Esophagus squamous epithelium (tissue), 4 donors: ENCODE results near the gene CLK4.

ENCODE experiments used
- POLR2A ChIP-seq, 4 donors: fragments of 450-650 bp; IDR thresholded peaks; one replicate each; pipeline ENCODE4 v1.6.1; 2017; ENCODE audit warnings: antibody characterized with exemption in 4 of 4, mild to moderate bottlenecking in 4 of 4, moderate library complexity in 3 of 4
- TF ChIP-seq, protein P1 (sequence below), 6 experiments: fragments of 450-650 bp in 4 of 6; fragments of 200-600 bp in 2 of 6; sonication (generic) in 2 of 6; IDR thresholded peaks; one replicate each; pipeline ENCODE4 v1.5.1; 2016 to 2019; ENCODE audit warnings: antibody characterized with exemption in 6 of 6, mild to moderate bottlenecking in 4 of 6, moderate library complexity in 4 of 6

DNA sequence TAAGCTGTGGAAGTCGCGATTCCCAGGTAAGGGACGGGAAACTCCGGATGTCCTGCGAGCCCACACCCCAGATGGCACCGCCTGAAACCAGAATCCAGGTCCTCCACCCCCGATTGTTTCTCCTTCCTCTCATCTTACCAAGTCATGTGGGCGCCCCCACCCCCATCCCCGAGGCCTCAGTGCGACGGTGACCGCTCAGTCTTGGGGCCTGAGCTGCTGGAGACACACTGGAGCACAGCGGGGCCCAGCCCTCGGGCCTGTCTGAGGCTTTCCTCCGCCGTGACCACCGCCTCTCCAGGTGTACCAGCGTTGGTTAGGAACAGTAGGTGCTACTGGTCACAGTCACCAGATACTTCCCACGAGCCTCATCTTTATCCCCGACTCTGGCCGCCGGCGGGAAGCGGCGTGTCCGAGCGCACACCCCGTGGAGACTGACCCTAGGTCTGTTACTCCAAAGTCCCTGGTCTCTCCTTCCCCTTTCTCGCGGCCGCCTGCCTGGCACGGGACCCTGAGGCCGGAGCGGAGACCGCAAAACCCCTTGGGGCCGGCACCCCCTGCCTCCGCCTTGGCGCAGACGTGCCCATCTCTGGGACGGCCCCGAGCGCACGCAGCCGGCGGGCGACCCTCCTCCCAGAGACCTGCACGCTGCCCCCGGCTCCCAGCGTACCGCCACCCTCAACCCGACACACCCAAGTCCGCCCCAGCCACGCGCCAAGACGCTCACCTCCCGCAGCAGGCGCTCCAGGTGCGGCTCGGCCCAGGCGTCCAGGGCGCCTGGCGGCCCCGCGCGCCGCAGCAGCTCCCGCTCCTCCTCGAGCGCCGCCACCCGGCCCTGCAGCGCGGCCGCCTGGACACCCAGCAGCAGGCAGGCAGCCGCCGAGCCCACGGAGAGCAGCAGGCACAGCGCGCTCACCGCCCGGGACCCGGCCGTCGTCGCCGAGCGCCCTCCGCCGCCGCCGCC is 37.4 kb downstream of the CLK4 start:
- no peak for TF ChIP-seq POLR2A (IDR thresholded peaks at IDR 0.05)
- TF ChIP-seq, protein P1, sequence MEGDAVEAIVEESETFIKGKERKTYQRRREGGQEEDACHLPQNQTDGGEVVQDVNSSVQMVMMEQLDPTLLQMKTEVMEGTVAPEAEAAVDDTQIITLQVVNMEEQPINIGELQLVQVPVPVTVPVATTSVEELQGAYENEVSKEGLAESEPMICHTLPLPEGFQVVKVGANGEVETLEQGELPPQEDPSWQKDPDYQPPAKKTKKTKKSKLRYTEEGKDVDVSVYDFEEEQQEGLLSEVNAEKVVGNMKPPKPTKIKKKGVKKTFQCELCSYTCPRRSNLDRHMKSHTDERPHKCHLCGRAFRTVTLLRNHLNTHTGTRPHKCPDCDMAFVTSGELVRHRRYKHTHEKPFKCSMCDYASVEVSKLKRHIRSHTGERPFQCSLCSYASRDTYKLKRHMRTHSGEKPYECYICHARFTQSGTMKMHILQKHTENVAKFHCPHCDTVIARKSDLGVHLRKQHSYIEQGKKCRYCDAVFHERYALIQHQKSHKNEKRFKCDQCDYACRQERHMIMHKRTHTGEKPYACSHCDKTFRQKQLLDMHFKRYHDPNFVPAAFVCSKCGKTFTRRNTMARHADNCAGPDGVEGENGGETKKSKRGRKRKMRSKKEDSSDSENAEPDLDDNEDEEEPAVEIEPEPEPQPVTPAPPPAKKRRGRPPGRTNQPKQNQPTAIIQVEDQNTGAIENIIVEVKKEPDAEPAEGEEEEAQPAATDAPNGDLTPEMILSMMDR (IDR thresholded peaks at IDR 0.05) = peak in 3 of 6 experiments; percentile 12 to 42 (median 17)
